GM21447 (cell line): ENCODE results near the gene GAS2L1.

Experiments used
- ATAC-seq: cut with Tn5 transposase; IDR thresholded peaks from one replicate; pipeline ENCODE4 v1.9.1; 2021; ENCODE audit not compliant: unreplicated experiment

The GAS2L1 gene

GRCh38 chr22:29308791-29309262 is 2.4 kb downstream of the GAS2L1 start:
- ATAC-seq, result no peak

- ATAC-seq, result no peak
Observed at GRCh38 chr22:29309332-29310064, 3.0 kb downstream of the GAS2L1 start.

GRCh38 chr22:29310065-29310862 is 3.8 kb downstream of the GAS2L1 start:
- no peak for ATAC-seq

- ATAC-seq, result no peak
Observed at GRCh38 chr22:29310863-29311339, 4.5 kb downstream of the GAS2L1 start.

GRCh38 chr22:29311464-29312217 is 5.2 kb downstream of the GAS2L1 start:
- no peak for ATAC-seq

GRCh38 chr22:29312218-29313125 is 6.0 kb downstream of the GAS2L1 start:
- ATAC-seq, result no peak

- ATAC-seq, result no peak
Observed at GRCh38 chr22:29313126-29313575, 6.7 kb downstream of the GAS2L1 start.

GRCh38 chr22:29313576-29314466 is 7.4 kb downstream of the GAS2L1 start:
- no peak for ATAC-seq

GRCh38 chr22:29314537-29315285 is 8.3 kb downstream of the GAS2L1 start:
- no peak for ATAC-seq

GRCh38 chr22:29315286-29316140 is 9.1 kb downstream of the GAS2L1 start, which contains the start of gene RASL10A:
TSS of gene RASL10A (minus strand) at chr22:29315697. CDS start at chr22:29315246, 451 bp downstream.
- no peak for ATAC-seq

GRCh38 chr22:29316141-29316828 is 9.8 kb downstream of the GAS2L1 start:
- no peak for ATAC-seq

- no peak for ATAC-seq
Observed at GRCh38 chr22:29317827-29318454, 11.5 kb downstream of the GAS2L1 start.

GRCh38 chr22:29319072-29319471 is 12.6 kb downstream of the GAS2L1 start:
- no peak for ATAC-seq

- no peak for ATAC-seq
Observed at GRCh38 chr22:29320546-29320945, 14.1 kb downstream of the GAS2L1 start.

- ATAC-seq, result no peak
Observed at GRCh38 chr22:29323641-29324040, 17.2 kb downstream of the GAS2L1 start.

- ATAC-seq, result no peak
Observed at GRCh38 chr22:29325356-29325755, 18.9 kb downstream of the GAS2L1 start.
